Measurements from ENCODE around the gene HMCN1. TPM values are rescaled to one million over a fixed set of nuclear protein-coding genes. Genes with fewer than 3 reads are reported as not detected.

Gene HMCN1
- total RNA-seq, 1 donor from 2014 or later: 2.0 TPM

- DNase-seq: no peak
Measured at GRCh38 chr1:186030453-186030852, 296.3 kb downstream of the HMCN1 start.

GRCh38 chr1:186033847-186034271 lies 299.7 kb downstream of the HMCN1 start:
- DNase-seq: no peak

- DNase-seq: no peak
Measured at GRCh38 chr1:186042230-186042629, 308.0 kb downstream of the HMCN1 start.

- DNase-seq: no peak
Measured at GRCh38 chr1:186043296-186043695, 309.1 kb downstream of the HMCN1 start.

GRCh38 chr1:186044079-186044685 lies 310.0 kb downstream of the HMCN1 start:
- DNase-seq: no peak

GRCh38 chr1:186046437-186047211 lies 312.4 kb downstream of the HMCN1 start:
- no peak for DNase-seq

GRCh38 chr1:186050360-186050759 lies 316.2 kb downstream of the HMCN1 start:
- no peak for DNase-seq

- DNase-seq: no peak
Measured at GRCh38 chr1:186054003-186054402, 319.8 kb downstream of the HMCN1 start.

GRCh38 chr1:186054932-186055331 lies 320.7 kb downstream of the HMCN1 start:
- no peak for DNase-seq

GRCh38 chr1:186055846-186056245 lies 321.7 kb downstream of the HMCN1 start:
- no peak for DNase-seq

- no peak for DNase-seq
Measured at GRCh38 chr1:186057086-186057485, 322.9 kb downstream of the HMCN1 start.

- no peak for DNase-seq
Measured at GRCh38 chr1:186059311-186059710, 325.1 kb downstream of the HMCN1 start.

GRCh38 chr1:186059752-186060151 lies 325.6 kb downstream of the HMCN1 start:
- no peak for DNase-seq

GRCh38 chr1:186060226-186060625 lies 326.0 kb downstream of the HMCN1 start:
- no peak for DNase-seq

- DNase-seq: no peak
Measured at GRCh38 chr1:186063091-186063657, 329.0 kb downstream of the HMCN1 start.

GRCh38 chr1:186066411-186066810 lies 332.2 kb downstream of the HMCN1 start:
- DNase-seq: no peak

GRCh38 chr1:186073697-186074096 lies 339.5 kb downstream of the HMCN1 start:
- no peak for DNase-seq

- DNase-seq: no peak
Measured at GRCh38 chr1:186076006-186076405, 341.8 kb downstream of the HMCN1 start.

- no peak for DNase-seq
Measured at GRCh38 chr1:186078245-186078644, 344.1 kb downstream of the HMCN1 start.

- DNase-seq: no peak
Measured at GRCh38 chr1:186079084-186079684, 345.0 kb downstream of the HMCN1 start.

- no peak for DNase-seq
Measured at GRCh38 chr1:186082235-186082937, 348.2 kb downstream of the HMCN1 start.

GRCh38 chr1:186086583-186086982 lies 352.4 kb downstream of the HMCN1 start:
- DNase-seq: no peak

GRCh38 chr1:186089940-186090339 lies 355.7 kb downstream of the HMCN1 start:
- DNase-seq: no peak
